Prostate gland (tissue), 2 donors: ENCODE results near the gene SIGLEC14.

ENCODE experiments used
- CTCF ChIP-seq, 4 experiments: fragments of 200-600 bp in 2 of 4; fragments of 450-650 bp in 2 of 4; sonication (generic) in 2 of 4; IDR thresholded peaks; 1 replicate in 3 of 4; 2 replicates in 1 of 4; pipeline ENCODE4 v1.5.1; 2016 to 2019; ENCODE audit warnings: antibody characterized with exemption in 4 of 4, mild to moderate bottlenecking in 2 of 4, moderate library complexity in 2 of 4
- POLR2A ChIP-seq: fragments of 450-650 bp; IDR thresholded peaks from one replicate; pipeline ENCODE4 v1.6.1; 2016; ENCODE audit warnings: antibody characterized with exemption, mild to moderate bottlenecking

DNA sequence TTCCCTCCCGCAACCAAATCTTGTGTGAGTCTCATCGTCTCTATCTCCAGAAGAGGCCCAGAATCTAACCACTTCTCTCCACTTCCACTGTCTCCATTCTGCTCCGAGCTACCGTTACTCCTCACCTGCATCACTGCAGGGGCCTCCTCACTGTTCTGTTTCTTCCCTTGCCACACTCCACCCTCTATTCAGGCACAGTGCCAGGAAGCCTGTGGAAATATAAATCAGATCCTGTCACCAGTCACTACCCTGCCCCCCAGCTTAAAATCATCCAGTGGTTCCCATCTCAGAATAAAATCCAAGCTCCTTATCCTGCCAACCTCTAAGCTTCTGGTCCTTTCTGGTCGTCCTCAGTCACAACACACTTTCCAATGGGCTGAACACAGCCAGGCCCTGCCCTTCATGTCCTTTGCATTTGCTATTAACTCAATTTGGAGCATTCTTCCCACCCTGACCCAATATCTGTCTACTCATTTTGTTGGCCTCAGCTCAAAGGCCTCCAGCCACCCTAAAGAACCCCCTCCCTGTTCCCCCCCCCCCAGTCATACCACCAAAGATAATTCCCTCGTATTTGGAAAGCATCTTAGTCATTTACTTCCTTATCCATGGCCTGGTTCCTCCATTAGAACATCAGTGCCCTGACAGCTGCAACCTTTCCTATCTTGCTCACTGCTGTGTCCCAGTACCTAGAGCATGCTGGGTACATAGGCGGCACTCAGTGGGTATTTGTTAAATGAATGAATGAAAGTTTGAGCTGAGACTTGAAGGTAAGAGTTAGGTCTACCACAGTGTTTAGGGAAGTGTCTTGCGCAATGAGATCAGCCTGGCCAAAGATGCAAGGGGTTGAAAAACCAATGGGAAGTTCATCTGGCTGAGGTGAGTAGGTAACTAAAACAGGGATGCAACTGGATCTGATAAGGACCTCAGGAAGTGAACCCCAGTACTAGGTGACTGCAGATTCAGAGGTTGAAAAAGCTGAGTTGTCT is 51.1 kb downstream of the SIGLEC14 start:
- TF ChIP-seq CTCF (IDR thresholded peaks at IDR 0.05) (no peak), POLR2A (no peak)
